NCI-H1436 treated with DMSO at 0.1 percent for 48 hours (cell line): ENCODE measurements around the gene ARMC8.

Experiments
- DNase-seq: peaks from one replicate; lab custom pipeline; 2025; lab: John Stamatoyannopoulos, UW

The ARMC8 gene

DNA sequence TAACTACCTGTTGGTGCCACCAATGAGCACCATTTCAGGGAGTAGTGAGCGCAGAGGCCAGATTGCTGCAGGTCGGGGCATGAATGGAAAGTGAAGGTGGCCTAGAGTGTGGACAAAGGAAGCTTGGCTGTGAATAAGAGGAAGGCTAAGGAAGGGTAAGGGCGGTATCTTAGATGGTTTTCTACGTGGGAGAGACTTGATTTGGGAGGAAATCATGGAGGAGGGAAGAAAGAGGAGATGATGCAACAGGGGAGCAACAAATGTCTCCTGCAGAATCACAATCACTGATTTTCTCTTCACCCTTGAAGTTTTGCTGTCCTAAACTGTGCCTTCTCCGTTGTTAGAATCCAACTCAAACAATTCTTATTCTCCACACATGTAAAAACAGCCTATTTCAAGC, 120.8 kb downstream of the ARMC8 start:
- DNase-seq, result no peak

DNA sequence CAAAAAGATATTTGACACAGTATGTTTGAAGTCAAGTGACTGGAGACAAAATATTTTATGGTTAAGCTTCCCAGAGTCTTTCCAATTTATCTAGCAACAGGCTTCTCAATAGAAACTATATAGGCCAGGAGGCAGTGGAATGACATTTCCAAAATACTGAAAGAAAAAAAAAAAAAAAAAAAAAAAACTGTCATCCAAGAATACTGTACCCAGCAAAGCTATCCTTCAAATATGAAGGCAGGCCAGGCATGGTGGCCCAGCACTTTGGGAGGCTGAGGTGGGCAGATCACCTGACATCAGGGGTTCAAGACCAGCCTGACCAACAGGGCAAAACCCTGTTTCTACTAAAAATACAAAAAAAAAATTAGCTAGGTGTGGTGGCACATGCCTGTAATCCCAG, 121.7 kb downstream of the ARMC8 start:
- no peak for DNase-seq

DNA sequence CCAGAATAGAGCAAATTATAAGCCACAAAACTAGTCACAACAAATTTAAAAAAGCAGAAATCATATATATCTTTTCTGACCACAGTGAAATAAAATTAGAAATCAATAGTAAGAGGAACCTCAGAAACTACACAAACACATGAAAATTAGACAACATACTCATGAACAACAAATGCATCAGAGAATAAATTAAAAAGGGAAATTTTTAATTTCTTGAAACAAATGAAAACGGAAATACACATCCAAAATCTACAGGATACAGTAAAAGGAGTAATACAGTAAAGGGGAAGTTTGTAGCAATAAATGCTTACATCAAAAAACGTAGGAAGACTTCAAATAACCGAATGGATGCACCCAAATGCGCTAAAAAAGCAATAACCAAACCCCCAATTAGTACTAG, 123.4 kb downstream of the ARMC8 start:
- no peak for DNase-seq

DNA sequence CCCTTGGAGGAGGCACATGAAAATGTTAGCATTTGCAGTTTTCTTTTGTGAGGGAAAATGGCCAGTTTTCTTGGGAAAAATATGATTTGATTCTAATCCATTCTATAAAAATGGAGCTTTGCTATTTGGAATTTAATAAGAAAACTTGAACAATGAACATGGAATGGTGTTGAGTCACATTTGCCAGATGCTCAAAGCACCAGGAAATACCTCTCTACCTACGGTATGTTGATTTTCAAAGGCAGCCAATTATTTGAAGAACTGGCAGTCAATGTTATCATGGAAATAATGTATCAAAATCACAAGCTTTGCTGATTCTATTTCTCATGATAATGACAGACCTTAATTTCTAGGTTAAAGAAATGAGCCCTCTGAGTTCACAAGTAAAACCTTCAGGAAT, 127.7 kb downstream of the ARMC8 start:
- DNase-seq, result no peak

DNA sequence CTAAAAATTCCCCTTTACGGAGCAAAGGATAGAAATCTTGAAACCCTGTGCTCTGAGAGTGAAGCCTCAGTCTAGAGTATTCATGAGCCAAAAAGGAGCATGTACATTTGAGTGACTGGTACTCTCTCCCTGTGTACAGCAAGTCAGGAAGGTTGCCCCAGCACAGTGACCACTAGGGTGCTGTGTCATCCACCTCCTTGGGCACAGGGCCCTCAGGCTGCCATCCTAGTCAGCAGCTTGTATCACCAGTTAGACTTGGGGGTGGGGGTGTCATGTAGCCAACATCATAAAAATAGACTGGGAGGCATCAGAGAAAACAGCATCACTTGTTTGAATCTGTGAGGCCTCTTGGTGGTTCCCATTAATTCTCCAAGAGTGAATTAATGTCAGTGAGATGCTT, 130.6 kb downstream of the ARMC8 start:
- no peak for DNase-seq

DNA sequence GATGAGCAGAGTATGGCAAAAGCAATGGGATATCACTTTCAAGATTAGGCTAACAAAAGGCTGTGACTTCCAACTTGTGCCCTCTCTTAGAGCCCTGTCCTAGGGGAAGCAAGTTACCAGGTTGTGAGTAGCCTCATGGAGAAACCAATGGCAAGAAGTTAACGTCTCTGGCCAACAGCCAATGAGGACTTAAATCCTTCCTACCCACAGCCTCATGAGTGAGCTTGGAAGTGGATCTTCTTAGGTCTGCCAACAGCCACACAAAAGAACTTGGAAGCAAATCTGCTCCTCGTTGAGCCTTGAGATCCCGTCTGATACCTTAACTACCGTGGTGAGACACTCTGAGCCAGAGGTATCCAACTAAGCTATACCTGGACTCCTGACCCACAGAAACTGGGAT, 136.9 kb downstream of the ARMC8 start:
- DNase-seq, result no peak

DNA sequence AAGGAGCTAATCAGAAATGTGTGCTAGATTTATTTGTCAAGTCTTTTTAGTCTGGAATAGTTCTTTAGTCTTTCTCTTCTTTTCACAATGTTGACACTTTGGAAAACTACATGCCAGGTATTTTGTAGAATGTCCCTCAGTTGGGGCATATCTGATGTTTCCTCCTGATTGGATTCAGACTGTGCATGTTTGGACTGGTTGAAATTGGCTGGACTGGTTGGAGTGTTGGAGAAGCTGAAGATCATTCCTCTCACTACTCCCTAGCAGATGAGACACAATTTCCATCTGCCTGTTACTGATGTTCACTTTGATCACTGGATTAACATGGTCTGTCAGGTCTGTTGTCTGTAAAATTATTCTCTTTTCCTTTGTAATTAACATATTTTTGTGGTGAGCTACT, 138.9 kb downstream of the ARMC8 start:
- DNase-seq, result no peak

DNA sequence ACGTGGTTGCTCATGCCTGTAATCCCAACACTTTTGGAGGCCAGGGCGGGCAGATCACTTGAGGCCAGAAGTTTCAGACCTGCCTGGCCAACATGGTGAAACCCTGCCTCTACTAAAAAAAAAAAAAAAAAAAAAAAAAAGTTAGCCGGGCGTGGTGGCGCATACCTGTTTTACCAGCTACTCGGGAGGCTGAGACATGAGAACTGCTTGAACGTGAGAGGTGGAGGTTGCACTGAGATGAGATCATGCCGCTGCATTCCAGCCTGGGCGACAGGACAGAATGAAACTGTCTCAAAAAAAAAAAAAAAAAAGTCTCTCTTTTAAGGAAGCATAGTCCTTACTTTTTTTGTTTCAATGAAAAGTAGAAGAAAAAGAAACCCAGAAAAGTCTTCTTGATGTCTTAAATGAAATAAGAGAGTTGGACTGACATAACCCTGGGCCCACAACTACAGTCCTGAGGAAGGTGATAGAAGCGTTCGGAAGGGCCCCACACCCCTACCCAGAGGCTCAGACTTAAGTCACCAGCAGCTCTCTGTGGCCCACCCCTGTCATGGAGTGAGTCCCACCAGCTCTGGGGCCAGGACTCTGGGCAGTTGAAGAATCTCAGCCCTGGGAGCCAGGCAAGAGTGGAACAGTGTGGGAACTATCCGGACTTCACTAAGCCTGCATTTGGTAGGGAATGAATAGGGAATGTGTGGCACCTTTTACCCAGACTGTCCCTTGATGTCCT, 139.9 kb downstream of the ARMC8 start:
- DNase-seq, result no peak

DNA sequence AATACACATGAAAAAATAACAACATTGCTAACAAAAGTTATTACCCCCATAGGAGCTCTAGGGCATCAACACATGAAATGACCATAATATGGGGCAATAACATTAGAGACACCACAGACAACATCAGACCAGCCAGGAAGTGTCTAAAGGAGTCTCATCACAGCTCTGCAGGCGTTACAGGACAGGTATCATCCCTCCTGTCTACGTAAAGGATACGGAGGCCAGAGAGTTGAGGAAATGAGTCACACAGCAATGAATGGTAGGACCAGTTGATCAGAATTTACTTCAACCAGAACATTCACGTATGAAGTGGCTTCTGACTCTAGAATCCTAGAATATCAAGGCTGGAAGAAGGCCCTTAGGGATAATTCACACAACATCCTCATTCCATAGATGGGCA, 140.7 kb downstream of the ARMC8 start:
- DNase-seq, result no peak

DNA sequence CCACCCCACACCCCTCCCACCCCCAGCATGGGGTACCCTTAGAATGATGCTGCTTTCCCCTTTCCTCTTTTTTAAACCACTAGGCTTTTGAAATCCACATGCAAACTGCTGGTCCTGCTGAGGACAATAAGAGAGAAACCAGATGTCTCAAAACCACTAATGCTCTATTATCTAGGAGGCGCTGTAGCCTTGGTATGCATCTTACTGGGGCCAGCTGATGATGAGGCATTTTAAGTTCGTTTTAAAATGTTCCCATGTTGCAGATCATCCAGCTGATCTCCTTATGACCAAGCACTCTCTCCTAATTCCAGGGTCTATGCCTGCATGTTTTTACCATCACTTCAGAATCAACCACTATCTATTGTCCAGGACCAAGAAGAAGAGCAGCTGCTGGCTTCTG, 141.2 kb downstream of the ARMC8 start:
- no peak for DNase-seq

DNA sequence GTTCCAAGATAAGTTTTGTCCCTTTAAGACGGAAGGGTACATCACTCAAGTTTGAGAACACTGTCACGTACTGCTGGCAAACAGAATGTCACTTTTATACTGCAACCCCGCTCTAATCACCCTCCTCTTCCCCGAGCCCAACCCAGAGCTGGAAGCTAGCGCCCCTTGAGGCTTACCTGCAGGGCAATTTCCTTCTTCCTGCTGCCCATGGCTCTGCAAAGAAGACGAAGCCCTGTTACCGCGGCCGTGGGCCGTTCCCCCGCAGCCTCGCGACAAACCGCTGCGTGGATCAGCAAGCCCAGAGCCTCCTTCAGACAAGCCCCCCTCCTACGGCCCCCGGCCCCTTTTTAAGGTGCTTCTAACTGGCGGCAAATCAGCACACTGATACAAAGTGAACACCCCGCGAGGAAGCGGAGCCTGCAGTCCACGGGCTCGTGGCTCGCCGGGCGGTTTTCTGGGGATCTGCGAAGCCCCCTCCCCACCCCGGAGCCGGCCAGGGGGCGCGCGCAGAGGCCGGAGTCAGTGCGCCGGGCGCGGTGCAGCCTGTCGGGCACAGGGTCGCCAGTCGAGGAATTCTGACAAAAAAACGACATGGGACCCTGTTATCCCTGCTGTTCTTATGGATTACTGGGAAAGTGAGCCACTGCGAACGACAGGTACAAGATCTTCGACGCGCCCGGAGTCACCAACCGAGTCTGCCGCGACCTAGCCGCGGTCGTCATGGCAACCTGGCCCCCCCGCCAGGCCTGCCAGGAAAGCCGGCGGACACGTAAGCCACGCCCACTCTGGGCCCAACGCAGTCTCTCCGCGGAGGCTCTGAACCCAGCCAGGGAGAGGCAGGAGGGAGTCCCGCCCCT, 142.3 kb downstream of the ARMC8 start, which contains the start of gene NME9:
Gene NME9, minus strand, starts transcription at position 725 of the 857 bp plus-strand sequence. Its CDS starts 516 bp downstream, at position 209.
- peak; percentile 87 for DNase-seq

DNA sequence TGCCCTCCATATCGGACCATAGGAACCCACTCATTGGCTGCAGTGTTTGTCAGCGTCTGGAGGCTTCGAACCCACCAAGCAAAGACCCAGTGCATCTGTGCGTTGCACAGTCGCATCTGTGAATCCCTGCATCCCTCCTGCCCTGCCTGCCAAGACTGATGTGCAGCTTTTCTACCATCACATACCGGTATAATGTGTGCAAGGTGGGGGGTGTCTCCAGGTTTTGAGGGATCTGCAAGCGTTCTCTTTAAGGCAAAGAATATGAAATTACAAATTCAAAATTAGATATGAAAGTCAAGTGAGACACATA, 142.8 kb downstream of the ARMC8 start:
- no peak for DNase-seq

DNA sequence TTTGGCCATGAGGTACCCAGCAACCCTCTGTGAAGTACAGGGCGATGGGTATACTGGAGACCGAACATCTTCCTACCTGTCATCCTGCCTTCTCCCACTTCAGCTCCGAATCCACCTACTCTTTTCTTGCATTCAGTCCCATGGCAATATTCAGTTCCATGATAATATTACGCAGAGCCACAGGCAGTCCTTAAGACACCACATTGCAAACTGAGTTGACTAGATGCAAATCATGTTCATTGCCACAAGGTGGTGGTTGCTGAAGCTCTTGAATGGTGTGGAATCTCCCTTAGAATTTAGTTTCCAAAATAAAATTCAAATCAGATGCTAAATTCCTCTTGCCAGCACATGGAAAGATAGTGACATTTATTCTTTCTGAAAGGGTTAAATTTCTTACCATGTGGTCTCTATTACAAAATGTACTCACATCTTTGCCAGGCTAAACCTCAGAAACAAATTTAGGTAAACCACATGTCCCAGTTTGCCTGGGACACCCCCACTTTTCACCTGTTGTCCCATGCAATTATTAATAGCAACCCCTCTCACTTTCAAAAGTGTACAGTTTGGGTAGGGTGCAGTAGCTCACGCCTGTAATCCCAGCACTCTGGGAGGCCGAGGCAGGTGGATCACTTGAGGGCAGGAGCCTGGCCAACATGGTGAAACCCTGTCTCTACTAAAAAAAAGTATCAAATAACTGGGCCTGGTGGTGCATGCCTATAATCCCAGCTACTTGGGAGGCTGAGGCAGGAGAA, 144.2 kb downstream of the ARMC8 start:
- DNase-seq, result no peak

DNA sequence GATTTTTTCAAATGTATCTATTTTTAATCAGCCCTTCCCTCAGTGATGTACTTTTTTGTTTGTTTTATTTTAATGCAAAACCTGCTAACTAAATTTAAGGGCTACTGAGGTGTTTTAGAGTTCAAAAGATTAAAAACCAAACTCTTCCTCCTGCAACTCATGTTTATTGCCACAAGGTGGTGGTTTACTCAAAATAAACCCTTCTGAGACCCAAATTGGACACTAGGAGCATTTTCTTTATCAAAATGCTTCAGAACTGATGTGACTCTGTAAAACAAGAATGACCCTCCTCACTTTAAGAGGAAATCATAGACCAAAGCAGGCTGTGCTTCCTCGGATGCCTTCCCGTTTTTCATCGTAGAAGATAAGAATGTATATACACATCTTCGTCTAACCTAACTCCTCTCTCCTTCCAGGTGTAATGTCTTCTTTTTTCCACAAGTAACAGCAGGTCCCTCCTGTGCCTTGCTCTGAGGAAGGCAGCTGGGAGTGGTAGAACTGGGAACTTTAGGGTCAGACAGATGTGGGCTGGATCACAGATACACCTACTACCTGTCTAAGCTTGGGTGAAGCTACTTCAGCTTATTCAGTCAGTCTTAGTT, 145.5 kb downstream of the ARMC8 start:
- DNase-seq, result no peak

DNA sequence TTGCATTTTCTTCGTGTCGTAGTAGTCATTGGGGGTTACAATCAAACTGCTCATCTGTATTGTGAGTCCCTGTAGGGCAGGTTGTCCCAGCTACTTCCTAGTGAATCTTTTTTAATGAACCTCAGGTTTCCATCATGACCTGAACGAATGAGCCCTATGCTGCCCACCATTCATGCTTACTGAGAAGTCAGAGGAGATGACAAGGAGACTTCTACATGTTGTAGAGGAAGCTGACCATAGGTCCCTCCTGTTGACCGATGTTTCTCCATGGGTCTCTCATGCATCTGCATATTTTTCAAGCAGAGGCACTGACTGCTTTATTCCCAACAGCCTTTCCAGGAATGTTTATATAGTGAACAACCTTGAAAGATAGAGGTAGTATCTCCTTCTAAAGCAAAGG, 147.5 kb downstream of the ARMC8 start:
- no peak for DNase-seq

DNA sequence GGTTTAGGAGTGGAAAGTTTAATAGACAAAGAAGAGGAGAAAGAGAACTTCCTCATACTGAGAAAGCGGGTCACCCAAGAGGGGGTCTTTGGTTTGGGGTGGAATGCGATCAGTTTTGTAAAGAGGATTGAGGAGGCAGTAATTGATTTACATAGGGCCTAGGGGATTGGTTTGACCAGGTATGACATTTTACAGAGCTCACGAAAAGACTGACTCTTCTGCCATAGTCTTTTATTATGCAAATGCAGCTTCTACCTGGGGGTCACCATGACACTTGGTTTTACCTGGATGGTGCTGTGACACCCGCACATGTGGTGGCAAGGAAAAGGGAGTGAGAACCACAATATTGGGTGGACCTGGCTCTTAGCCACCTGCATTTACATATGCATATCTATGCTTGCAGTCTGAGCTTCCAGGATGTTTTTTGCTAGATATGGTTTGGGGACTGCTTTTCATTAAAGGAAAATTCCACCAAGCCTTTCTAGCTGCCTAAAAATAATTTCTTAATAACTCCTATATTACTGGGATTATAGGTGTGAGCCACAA, 149.4 kb downstream of the ARMC8 start:
- no peak for DNase-seq

DNA sequence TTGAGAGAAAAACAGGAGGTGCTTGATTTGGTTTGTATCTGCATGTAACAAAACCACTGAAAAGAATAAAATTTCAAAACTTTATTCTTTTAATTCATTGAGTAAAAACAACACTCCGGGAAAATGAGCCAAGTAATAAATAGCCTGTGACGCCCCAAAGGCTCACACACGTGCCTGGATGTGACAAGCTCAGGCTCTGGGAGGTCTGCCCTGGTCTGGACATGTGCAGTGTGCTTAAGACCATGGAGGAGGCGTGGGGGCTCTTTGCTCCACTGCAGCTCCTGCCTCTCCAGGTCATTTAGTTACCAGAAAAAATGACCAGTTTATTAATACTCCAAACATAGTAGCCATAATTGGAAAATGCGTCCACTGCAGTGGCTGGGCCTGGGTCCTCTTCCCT, 151.1 kb downstream of the ARMC8 start:
- DNase-seq, result no peak

DNA sequence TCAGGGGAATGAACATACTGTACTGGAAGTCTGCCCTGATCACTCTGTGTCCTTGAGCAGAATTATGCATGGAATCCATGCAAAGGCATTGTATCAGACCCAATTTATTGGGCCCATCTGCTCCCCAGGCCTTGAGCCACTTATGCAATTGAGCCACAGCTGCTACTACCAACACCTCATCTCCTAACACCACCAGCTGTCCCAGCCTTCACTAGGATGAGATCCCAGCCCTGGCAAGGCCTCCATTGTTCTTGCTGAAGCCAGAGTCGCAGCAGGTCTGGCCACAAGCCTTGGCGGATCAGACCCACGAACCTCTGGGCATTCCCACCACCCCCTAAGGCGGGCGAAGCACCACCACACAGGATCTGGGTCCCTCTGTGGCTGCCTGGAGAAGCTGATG, 151.7 kb downstream of the ARMC8 start:
- DNase-seq, result no peak

DNA sequence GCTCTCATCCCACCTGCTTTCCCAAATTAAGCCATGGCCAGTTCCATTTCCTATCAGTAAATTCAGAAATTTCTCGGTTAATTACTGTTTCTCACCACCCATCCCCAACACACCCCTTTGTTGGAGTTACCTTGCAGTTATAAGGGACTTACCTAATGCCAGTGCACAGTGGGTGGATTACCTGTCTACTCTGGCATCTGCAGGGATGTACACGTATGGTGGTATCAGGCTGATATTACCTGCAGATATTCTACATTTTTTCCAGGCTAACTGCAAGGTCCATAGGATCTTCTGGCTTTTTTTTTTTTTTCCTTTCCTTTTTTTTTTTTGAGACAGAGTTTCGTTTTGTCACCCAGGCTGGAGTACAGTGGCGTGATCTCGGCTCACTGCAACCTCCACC, 153.4 kb downstream of the ARMC8 start:
- no peak for DNase-seq

DNA sequence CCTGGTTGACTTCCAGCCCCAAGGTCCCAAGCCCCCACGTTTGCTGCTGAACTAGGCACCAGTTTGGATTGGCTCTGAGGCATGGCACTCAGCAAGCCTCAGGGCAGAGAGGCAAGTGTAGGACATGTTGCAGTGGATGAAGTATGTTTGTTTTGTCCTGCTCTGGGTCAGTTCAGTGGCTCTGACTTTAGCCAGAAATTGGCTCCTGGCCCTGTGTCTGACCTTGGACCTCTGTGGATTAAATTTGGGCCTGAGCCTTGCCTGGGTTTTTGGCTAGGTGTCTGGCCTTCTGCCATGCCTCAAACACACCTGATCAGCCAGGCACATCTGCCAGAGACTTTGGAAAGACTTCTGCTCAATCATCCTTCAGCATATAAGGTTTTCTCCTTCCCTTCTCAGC, 157.7 kb downstream of the ARMC8 start:
- no peak for DNase-seq
